ENCODE data around the gene SNRK.
A peak's percentile ranks its signal among the peaks of the same experiment; 100 is the strongest.

The SNRK gene

GRCh38 chr3:43286115-43286840 lies at the start of gene SNRK:
Gene SNRK (plus strand): TSS chr3:43286540. CDS start chr3:43303204, 16,664 bp downstream.
- peak; percentile 85 to 94 (median 87) for DNase-seq (ENCODE audit: low read depth in 3 of 3)

GRCh38 chr3:43238801-43239200 lies 47.5 kb upstream of the SNRK start:
- DNase-seq (ENCODE audit: low read depth in 3 of 3): no peak

- DNase-seq (ENCODE audit: low read depth in 3 of 3): no peak
Measured at GRCh38 chr3:43239755-43240154, 46.6 kb upstream of the SNRK start.

- DNase-seq (ENCODE audit: low read depth in 3 of 3): no peak
Measured at GRCh38 chr3:43243590-43244587, 42.5 kb upstream of the SNRK start.

GRCh38 chr3:43244694-43245093 lies 41.6 kb upstream of the SNRK start:
- DNase-seq (ENCODE audit: low read depth in 3 of 3): no peak

- DNase-seq (ENCODE audit: low read depth in 3 of 3): no peak
Measured at GRCh38 chr3:43246976-43247375, 39.4 kb upstream of the SNRK start.

- no peak for DNase-seq (ENCODE audit: low read depth in 3 of 3)
Measured at GRCh38 chr3:43247561-43248184, 38.7 kb upstream of the SNRK start.

- DNase-seq (ENCODE audit: low read depth in 3 of 3): no peak
Measured at GRCh38 chr3:43248185-43248583, 38.2 kb upstream of the SNRK start.

GRCh38 chr3:43248973-43249372 lies 37.4 kb upstream of the SNRK start:
- no peak for DNase-seq (ENCODE audit: low read depth in 3 of 3)

- no peak for DNase-seq (ENCODE audit: low read depth in 3 of 3)
Measured at GRCh38 chr3:43249405-43249804, 36.9 kb upstream of the SNRK start.

- no peak for DNase-seq (ENCODE audit: low read depth in 3 of 3)
Measured at GRCh38 chr3:43253294-43253693, 33.0 kb upstream of the SNRK start.

- DNase-seq (ENCODE audit: low read depth in 3 of 3): no peak
Measured at GRCh38 chr3:43254125-43254524, 32.2 kb upstream of the SNRK start.

- DNase-seq (ENCODE audit: low read depth in 3 of 3): no peak
Measured at GRCh38 chr3:43255662-43256061, 30.7 kb upstream of the SNRK start.

- no peak for DNase-seq (ENCODE audit: low read depth in 3 of 3)
Measured at GRCh38 chr3:43256714-43257461, 29.5 kb upstream of the SNRK start.

GRCh38 chr3:43257850-43258249 lies 28.5 kb upstream of the SNRK start:
- no peak for DNase-seq (ENCODE audit: low read depth in 3 of 3)

- no peak for DNase-seq (ENCODE audit: low read depth in 3 of 3)
Measured at GRCh38 chr3:43259626-43260025, 26.7 kb upstream of the SNRK start.

GRCh38 chr3:43260412-43260811 lies 25.9 kb upstream of the SNRK start:
- DNase-seq (ENCODE audit: low read depth in 3 of 3): no peak

GRCh38 chr3:43262194-43262593 lies 24.1 kb upstream of the SNRK start:
- no peak for DNase-seq (ENCODE audit: low read depth in 3 of 3)

GRCh38 chr3:43266451-43266850 lies 19.9 kb upstream of the SNRK start:
- no peak for DNase-seq (ENCODE audit: low read depth in 3 of 3)

GRCh38 chr3:43266995-43267394 lies 19.3 kb upstream of the SNRK start:
- DNase-seq (ENCODE audit: low read depth in 3 of 3): no peak

- no peak for DNase-seq (ENCODE audit: low read depth in 3 of 3)
Measured at GRCh38 chr3:43268636-43269035, 17.7 kb upstream of the SNRK start.

- no peak for DNase-seq (ENCODE audit: low read depth in 3 of 3)
Measured at GRCh38 chr3:43270078-43270477, 16.3 kb upstream of the SNRK start.
